ENCODE results near the gene SLC25A12.

The SLC25A12 gene

DNA sequence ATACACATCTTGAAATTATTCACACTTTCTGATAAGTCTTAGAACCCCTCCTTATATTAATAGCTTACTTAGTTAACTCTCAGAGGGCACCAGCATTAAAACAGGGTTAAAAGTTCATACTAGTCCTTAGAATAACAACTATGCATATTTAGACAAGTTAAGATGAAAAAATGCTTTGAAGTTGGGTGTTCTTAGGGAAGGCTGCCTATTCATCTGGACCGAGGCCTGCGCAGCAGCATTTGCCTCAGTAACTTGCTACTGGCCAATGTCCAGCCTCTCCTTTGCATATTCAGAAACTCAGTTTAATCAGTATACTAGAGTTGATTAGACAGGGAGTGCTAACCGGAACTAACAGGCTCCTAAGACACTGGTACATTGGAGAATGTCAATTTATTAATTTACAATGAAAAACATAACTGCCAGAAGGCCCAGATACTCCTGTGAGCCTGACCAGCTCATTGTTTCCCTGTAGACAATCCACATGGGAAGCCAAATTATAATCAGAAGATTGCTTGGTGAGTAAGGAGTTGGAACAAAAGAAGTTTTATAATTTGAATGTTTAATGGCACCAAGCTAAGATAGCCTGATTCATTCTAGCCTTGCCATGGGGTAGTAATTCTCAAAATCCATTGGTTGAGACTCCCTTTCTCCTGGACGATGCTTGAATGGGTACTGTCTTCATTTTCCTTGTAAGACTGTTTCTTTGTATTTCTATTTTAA lies 157.9 kb downstream of the SLC25A12 start:
- TF ChIP-seq, protein P1, sequence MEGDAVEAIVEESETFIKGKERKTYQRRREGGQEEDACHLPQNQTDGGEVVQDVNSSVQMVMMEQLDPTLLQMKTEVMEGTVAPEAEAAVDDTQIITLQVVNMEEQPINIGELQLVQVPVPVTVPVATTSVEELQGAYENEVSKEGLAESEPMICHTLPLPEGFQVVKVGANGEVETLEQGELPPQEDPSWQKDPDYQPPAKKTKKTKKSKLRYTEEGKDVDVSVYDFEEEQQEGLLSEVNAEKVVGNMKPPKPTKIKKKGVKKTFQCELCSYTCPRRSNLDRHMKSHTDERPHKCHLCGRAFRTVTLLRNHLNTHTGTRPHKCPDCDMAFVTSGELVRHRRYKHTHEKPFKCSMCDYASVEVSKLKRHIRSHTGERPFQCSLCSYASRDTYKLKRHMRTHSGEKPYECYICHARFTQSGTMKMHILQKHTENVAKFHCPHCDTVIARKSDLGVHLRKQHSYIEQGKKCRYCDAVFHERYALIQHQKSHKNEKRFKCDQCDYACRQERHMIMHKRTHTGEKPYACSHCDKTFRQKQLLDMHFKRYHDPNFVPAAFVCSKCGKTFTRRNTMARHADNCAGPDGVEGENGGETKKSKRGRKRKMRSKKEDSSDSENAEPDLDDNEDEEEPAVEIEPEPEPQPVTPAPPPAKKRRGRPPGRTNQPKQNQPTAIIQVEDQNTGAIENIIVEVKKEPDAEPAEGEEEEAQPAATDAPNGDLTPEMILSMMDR (IDR thresholded peaks at IDR 0.05; ENCODE audit: low read length, missing control alignments), result no peak
- no peak overlapping the region for H3K4me3 ChIP-seq (replicated peaks; ENCODE audit: low read depth, low read length)
- no peak for DNase-seq (ENCODE audit: low read depth)
